EH (cell line): ENCODE results near the gene MAP1B.
A peak's percentile ranks its signal among the peaks of the same experiment; 100 is the strongest.

ENCODE experiments used
- DNase-seq: peaks from one replicate; pipeline ENCODE4 v3.0.0-alpha.2; 2015; ENCODE audit warnings: low read depth

Gene MAP1B

DNA sequence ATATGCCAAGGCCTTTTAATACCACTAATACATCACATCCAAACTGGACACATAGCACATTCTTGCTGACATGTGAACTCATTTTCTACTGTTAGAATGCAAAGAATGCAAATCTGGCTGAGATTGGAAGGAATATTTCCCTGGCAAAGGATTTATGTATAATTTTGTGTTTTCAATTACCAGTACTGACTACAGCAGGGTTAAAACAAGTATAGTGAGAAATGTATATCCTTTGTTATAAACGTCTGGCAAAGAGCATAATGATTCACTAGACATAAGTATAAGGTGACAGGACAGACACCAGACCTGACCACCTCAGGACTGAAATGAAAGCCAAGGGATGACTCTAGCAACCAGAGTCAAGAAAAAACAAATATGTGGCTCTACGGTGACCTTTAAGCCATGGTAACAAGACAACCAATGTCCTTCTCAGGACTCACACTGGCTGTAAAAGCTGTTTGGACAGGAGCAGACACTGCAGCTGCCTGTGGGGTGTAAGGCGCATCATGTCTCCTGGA lies 117.7 kb downstream of the MAP1B start:
- peak; percentile 78 for DNase-seq

DNA sequence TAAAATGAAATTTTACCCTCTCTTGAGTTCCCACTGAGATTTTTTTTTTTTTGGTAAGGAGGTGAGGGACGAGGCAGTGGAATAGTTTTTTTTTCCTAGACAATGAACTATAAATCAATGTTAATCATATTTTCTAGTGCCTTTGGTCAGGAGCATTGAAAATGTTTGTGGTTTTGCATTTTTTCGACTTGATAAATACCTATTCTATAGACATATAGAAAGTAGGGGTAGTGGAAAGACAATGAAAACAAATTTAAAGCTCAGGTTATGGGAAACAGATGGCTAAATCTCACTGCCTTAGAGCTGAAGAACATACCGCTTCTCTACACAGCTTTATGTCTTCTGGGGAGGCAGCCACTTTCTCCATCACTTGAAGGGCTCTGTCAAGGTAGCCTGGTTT lies 118.5 kb downstream of the MAP1B start:
- no peak for DNase-seq

DNA sequence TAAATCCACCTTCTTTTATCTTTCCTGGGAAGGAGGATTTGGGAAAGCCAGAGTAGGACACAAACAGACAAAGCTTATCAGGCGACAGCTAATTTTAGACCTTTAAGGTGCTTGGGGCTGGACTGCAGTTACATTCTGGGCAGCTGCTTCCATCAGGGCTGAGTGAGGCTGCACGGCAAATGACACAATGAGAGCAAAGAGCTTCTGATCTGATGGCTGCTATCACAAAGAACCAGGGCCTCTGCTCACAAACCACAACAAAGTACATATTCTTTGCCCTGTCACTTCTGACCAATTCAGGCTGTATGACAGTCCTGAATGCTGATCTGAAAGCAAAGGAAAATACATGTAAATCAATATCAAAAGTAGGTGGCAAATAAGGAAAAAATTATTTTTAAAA lies 119.7 kb downstream of the MAP1B start:
- no peak for DNase-seq

DNA sequence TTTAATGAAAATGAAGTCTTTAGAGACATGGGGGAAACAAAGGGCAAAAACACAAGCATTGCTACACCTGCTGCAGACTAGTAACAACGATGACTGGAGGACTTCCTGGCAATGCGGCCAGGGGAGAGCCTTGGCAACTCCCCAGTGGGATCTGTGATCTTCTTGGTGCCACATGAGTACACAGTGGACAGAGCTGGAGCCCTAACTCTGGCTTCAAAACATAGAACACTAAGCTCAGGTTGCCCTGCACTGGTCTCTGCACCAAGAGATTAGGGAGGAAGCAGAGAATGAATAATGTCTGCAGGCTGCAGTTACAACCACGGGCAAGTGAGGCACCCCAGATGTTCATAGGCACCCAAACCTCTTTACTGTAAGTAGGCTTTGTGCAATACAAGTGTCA lies 121.7 kb downstream of the MAP1B start:
- DNase-seq = no peak

DNA sequence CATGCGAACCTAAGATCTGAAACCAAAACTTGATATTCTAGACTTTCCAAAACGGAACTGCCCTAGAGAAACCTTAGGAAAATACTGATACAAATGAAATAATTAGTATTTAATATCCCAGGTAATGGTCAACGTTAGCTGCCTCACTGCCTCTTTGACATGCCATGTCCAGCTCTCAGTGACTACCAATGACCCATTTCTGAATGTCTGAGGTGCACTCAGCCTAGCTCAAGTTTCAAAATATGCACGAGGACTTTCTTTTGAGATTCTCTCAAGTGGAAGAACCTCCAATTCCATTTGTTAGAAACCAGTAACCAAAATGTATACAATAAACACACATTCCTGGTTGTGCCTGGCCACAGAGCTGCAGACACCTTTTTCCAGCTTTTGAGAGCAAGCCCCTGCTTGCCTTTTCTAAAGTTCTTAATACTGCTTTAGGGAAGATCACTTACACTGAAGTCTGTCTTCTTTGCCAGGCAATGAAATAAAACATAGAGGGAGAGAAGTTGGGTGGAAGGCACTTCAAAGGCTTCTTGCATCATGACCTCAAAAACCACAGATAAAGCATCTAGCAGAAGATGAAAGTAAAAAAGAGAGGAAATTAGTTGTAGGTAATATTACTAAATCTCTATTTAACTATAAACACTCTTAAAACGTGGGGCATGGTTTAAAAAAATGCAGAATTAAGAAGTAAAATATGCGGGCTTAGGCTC lies 124.9 kb downstream of the MAP1B start:
- DNase-seq = no peak

DNA sequence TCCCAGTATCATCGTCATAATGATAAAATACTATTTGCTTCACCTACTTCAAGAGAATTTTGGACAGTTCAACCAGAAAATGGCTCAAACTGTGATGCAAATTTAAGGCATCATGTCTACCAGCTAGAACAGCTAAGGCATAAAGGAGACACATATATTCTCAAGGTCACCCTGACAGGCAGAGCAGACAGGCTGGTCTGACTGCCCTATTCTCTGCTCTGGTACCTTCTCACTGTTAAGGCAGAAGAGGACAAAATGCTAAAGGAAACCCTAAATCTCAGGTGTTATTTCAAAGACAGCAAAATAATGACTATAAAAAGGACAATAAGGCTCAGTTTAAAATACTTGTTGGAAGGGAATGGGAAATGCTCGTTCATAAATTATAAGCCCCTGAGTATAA lies 125.6 kb downstream of the MAP1B start:
- no peak for DNase-seq

DNA sequence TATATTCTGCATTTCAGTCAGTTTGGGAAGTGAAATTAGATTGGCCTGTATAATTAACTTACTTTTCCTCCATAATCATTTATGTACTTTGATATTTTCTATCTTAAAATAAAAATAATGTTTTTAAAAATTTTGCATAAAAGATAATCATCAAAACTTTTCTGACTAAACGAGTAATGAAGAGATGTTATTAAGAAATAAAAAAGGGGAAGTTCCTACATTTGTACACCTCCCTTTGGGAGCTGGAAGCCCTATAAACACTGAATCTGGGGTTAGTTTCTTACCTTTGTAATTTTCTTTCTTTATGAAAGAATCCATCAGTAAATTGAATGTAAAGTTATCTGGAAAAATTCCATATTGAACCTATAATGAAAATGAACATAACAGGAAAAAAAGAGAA lies 126.6 kb downstream of the MAP1B start:
- DNase-seq = no peak

DNA sequence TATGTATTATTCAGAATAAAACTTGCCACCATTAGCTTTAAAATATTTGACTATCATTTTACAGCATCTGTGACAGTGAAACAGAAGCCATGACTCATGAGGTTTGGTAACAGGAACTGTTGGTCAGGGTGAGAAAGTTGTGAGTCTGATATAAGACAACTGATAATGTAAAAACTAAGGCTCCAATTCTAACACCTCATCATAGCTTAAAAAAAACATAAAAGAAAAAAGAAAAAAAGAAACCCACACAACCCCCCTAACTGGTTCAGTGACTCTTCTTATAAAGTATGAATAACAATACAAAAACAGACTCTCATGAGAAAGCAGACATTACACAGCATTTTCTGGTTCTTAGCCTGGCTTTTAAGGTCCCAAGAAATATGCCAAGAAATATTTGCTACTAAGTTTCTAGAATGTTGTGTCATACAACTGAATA lies 127.0 kb downstream of the MAP1B start:
- DNase-seq = peak; percentile 81

DNA sequence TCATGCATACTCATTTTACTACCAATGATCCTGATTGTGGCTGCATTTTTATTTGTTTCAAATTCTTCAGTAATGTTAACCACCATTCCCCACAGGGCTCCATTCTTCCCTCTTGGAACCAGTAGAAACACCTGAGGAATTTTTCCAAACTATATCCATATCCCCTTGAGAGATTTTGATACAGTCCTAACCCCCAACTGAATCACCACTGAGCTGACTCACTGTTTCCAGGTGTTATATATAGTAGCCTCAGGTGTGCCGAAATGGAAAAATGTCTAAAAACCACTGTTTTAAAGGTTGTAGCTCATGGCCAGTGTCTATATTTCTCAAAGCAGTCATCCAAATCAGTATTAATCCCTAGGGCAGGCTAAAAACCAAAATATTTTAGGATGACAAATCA lies 127.6 kb downstream of the MAP1B start:
- no peak for DNase-seq

DNA sequence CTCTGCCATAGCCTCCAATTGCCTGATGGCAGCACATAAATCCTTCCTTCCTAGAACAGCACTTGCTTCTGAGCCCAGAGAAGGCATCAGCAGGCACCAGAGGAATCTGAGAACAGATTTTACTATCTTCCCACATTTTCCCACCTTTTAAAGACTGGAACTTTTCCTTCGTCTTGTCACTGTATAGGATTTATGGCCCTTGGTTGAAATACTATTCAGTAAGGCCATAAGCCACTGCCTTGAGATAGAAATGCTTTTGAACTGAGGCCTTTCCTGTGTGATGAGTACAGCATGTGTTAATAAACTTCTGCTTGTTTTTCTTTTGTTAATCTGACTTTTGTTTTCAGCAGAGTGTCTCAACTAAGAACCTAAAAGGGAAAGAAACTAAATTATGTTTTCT lies 128.4 kb downstream of the MAP1B start:
- peak; percentile 72 for DNase-seq

DNA sequence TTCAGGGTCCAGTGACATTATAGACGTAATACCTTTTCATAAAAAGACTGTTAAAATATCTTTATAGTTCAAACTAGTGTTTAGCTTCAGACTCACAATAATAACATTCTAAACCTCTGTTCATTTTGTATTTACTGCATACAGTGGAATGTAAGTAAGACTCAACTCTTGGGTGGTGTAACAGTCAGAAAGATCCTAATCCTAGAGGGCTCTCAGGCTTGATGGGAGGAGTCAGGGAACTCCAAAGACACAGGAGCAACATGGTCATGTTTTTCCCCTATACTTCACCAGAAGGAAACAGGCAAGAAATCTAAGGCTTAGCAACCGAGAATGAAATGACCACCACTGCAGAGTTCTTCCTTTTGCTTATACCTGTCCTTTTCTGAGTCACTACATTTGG lies 130.1 kb downstream of the MAP1B start:
- peak; percentile 40 for DNase-seq

DNA sequence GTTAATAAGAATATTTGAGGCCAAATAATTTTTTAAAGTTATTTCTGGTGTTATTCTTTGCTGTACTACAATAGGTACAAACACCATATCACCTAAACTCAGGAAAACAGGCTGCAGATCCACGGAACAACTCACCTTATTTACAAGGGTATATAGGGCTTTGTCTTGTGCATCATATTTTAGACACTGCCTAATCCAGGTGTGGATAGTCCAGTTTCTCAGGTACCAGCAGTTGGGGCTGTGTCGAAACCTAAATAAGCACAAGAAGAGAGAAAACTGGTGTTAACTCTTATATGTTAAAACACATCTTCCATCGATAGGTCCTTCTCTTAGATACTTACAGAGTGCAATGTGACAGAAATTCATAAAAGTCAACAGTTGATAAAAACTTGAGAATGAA lies 130.6 kb downstream of the MAP1B start:
- DNase-seq = no peak

DNA sequence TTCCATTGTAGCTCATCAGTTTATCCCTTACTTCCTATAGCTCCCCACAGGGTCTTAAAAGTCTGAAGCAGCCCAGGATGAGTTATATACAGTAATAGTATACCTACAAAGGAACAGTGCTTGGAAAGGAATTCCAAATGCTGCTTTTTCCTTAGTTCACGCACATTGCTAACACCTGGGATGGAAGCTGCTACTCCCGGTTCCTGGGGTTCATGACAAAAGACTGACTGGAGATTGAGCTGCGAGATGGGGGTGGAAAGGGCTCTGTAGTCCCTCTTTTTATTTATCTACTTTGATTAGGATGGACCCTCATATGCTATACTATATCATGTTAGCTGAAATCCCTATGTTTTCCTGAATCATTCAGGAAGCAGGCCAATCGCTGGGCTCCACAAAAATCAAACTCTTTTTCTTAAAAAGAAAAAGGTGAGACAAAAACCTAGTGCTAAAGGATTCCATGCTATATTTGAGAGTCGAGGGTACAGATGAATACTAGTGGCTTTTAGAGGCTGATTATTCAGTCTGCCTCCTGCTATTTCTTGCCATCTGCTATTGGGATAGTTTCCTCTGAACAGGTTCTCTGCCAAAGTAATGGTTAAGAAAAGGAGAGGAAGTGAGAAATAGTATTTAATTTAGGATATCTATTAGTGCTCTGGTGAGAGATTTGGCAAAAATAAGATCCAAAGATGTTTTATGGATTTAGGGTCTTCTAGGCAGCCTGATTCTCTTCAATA lies 131.6 kb downstream of the MAP1B start:
- no peak for DNase-seq

DNA sequence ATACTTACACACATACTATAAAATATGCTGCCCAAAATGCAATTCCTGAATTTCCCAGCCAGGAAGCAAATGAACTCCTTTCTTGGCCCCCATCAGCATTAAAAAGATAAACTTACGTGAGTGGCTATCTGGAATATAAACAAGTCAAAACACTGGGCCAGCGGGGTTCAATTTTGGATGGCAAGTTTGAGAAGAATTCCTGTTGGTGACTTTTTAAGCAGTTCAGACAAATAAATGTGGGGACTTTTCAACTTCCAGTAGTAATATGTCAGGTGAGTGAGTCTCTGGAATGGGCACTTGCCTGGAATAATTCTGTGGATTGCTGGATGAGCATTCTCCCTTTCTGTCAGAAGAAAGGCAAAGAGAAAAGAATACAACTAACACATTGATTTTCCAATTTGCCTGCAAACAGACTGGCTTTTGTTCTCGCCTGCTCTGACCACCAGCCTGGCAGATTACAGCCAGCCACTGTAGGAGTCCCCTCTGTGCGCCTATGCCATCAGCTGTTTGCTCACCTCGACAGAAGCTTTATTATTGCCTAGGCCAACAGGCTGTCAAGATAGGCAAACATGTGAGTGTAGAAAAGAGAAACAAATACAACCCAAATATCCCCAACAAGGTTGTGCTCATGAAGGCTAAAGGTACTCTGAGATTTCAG lies 134.2 kb downstream of the MAP1B start:
- DNase-seq = no peak

DNA sequence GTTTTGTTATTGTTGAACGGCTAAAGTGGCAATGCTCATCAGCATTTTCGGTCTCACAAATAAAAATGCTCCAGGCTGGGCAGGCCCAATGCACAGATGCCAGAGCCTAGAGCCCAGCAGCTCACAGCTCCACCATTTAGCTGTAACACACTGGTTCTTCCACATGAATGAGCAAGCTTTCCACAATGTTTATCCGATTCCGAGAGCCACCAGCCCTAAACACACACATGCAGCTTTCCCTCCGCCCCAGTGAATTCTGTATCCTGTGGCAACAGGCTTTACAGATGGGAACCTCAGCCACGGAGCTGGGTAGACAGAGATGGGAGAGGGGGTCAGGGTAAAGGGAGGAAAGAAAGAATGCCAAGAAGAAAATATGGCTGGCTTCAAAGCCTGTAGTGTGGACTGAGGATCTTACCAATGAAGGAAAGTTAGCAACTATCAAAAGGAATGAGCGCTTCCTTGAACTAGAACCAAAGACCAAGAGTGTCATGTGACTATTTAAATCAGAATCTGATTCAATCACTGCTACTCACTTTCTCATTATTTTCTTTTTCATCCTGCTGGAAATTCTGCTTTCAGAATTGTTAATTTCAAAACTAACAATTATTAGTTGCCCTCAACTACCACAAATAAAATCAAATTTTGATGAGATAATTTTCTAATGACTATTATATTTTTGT lies 135.7 kb downstream of the MAP1B start:
- DNase-seq = no peak

DNA sequence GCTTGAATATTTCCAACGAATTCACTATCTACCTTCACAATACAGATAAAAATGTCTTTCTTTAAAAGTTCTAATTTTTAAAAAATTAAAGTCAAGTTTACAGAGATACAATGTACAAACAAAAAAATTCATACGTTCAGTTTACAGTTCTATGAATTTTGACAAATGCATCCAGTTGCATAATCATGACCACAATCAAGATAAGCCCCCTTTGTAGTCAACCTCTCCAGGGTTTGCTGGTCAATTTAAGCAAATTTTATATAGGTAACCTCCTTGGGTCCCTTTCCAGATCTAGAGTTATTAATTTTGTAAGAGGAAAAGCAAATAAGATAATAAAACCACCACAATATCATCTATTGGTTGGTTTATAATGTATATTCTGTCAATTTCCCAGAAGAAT lies 136.4 kb downstream of the MAP1B start:
- DNase-seq = no peak

DNA sequence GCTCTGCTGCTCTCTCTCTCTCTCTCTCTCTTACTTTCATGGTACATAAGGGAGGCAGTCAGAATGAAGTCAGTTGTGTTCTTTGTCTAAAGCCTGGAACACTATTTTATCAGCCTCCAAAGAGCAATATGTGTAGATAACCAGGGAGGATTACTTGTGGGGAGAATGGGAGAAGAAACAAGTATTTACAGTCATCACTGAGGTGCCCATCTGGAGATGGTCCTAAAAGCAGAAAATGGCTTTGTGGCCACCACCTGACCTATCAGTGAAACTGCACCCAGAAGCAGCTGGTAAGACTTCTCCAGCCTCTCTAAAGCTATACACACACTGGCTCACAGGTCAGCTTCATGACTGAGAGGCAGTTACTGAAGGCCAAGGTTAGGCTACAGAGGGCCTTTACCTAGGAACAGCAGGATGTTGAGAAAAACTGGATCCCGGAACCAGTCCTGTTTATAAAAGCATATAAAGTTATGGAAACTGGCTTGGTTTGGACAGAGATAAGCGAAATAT lies 137.6 kb downstream of the MAP1B start:
- DNase-seq = peak; percentile 73

DNA sequence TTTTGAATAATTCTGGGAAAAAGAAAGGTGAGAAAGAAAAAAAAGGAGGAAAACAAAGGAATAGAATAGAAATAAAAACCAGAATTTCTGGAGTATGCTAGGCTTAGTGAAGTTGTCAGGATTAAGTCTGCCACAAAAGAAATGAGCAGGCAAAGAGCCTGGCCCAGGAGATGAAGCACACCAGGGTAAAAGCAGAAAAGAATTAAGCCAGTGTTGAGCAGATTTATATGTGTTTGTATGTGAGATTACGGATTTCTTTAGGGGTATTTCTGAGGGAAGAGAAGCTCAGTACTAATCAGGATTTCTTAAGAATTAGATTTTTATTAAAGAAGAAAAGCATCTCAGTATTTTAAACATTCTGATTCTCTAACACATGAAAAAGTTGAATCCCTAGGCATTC lies 138.3 kb downstream of the MAP1B start:
- no peak for DNase-seq

DNA sequence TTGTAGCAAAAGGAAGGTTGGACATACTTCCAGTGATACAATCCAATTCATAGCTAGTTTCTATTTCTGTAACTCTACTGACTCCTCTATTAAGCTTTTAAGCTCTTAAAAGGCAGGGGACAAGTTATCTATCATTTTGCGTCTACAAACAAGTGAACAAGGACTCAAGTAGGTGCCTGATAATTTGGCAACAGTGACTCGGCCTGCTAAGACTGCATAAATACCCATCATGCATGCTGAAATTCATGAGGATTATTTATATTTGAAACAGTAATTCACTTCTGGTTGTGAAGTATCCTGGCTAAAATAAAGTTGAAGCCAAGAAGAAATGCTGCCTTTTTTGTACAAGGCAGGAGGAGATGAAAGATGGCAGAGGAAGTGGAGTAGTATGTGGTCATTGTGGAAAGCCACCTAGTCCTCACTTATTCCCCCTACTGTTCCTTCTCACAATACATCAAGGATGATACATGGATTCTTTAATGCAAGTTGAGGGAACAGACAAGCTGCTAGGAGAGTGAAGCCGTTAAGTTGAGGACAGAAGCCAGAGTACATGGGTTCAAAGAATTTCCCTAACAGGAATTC lies 138.8 kb downstream of the MAP1B start:
- DNase-seq = peak; percentile 62

DNA sequence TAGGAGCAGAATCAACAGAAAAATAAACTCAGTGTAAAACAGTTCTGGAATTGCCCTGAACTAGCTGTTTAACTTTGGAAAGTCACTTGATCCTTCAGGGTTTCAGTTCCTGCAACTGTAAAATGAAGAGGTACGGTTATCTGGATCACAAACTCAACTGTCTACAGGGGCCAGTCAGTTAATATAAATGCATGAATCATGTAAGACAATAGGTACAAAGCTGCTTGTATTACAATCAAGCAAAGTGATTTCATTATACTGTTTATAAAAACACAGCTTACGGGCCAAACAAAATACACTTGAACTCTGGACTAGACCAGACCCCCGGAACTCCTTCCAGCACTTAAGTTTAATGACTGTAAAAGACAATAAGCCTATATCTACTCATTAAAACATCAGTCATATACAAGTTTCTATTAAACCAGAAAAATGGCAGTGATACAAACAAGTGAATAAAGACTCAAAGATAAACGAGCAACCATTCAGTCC lies 139.7 kb downstream of the MAP1B start:
- DNase-seq = peak; percentile 63

DNA sequence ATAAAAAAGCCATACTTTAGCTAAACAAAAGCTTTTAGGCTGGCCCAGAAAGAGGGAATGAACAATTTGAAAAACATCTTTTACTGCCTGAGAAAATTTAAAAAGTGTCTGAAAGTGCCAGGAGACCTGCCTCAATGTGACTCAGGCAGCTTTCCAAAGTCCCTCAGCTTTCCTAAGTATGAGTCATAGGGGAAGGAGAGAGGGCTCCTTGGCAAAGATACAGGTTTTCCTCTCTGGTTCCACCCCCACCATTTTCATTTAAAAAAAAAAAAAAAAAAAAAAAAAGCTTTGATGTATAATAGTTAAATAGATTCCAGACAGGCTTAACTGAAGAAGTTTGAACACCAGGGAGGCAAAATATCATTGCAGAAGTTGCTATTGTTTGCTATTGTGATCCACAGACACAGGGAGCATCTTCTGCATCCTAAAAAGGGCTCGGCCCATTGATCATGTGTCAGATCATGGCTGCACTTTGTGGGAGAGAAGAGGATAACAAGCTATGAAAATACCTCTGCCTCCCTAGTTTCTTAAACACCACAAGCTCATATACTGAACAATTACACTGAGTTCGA lies 141.2 kb downstream of the MAP1B start:
- DNase-seq = peak; percentile 96
